SK-N-SH treated with all-trans-retinoic acid at 6 μM for 48 hours (cell line): ENCODE results near the gene GNA14.
A peak's percentile ranks its signal among the peaks of the same experiment; 100 is the strongest.

ENCODE experiments used
- ATAC-seq: fragments of 200-7000 bp; cut with Tn5 transposase; 3 replicates; pipeline ENCODE4 v1.9.1; 2020; ENCODE audit warnings: mild to moderate bottlenecking, moderate library complexity
- CSDC2 ChIP-seq: fragments of 250-450 bp; sonication (Bioruptor Pico); IDR thresholded peaks from 2 replicates; pipeline ENCODE4 v1.5.0; 2020; ENCODE audit warnings: mild to moderate bottlenecking, moderate library complexity
- GLIS3 ChIP-seq: fragments of 250-450 bp; sonication (Bioruptor Pico); IDR thresholded peaks from 2 replicates; pipeline ENCODE4 v1.5.0; 2020; ENCODE audit warnings: mild to moderate bottlenecking, moderate library complexity
- ISL1 ChIP-seq: fragments of 250-450 bp; sonication (Bioruptor Pico); IDR thresholded peaks from 2 replicates; pipeline ENCODE4 v2.1.2; 2022; ENCODE audit warnings: mild to moderate bottlenecking, moderate library complexity
- OSR1 ChIP-seq: fragments of 250-450 bp; sonication (Bioruptor Pico); IDR thresholded peaks from 2 replicates; pipeline ENCODE4 v1.8.0; 2022; ENCODE audit warnings: moderate library complexity, mild to moderate bottlenecking, inconsistent platforms
- PPARA ChIP-seq: fragments of 250-450 bp; sonication (Bioruptor Pico); IDR thresholded peaks from 2 replicates; pipeline ENCODE4 v1.5.0; 2020; ENCODE audit warnings: mild to moderate bottlenecking, borderline replicate concordance
- RARB ChIP-seq: fragments of 250-450 bp; sonication (Bioruptor Pico); IDR thresholded peaks from 2 replicates; pipeline ENCODE4 v1.8.0; 2021; ENCODE audit warnings: mild to moderate bottlenecking, moderate library complexity
- SNAI2 ChIP-seq: fragments of 250-450 bp; sonication (Bioruptor Pico); IDR thresholded peaks from 2 replicates; pipeline ENCODE4 v1.5.0; 2020; ENCODE audit warnings: mild to moderate bottlenecking, moderate library complexity
- TCF4 ChIP-seq: fragments of 250-450 bp; sonication (Bioruptor Pico); IDR thresholded peaks from 2 replicates; pipeline ENCODE4 v1.8.0; 2021; ENCODE audit warnings: mild to moderate bottlenecking, moderate library complexity, borderline replicate concordance
- ZC3H10 ChIP-seq: fragments of 250-450 bp; sonication (Bioruptor Pico); IDR thresholded peaks from 2 replicates; pipeline ENCODE4 v1.5.1; 2021; ENCODE audit warnings: mild to moderate bottlenecking, moderate library complexity
- ZFP30 ChIP-seq: fragments of 450-650 bp; formaldehyde crosslinking; IDR thresholded peaks from 2 replicates; pipeline ENCODE4 v1.5.0; 2022; ENCODE audit warnings: mild to moderate bottlenecking, moderate library complexity
- ZNF70 ChIP-seq: fragments of 450-650 bp; formaldehyde crosslinking; IDR thresholded peaks from 2 replicates; pipeline ENCODE4 v1.5.0; 2020; ENCODE audit warnings: mild to moderate bottlenecking, moderate library complexity
- TF ChIP-seq, protein P1 (sequence below): fragments of 250-450 bp; sonication (Bioruptor Pico); IDR thresholded peaks from 2 replicates; pipeline ENCODE4 v1.5.1; 2020; ENCODE audit warnings: low read depth, mild to moderate bottlenecking, moderate library complexity
- TF ChIP-seq, protein P2 (sequence below): fragments of 250-450 bp; sonication (Bioruptor Pico); IDR thresholded peaks from 2 replicates; pipeline ENCODE4 v1.8.0; 2020; ENCODE audit warnings: mild to moderate bottlenecking, moderate library complexity, borderline replicate concordance
- TF ChIP-seq, protein P3 (sequence below): fragments of 250-450 bp; sonication (Bioruptor Pico); IDR thresholded peaks from 2 replicates; pipeline ENCODE4 v1.5.0; 2020; ENCODE audit warnings: mild to moderate bottlenecking, moderate library complexity
- TF ChIP-seq, protein P4 (sequence below): fragments of 250-450 bp; sonication (Bioruptor Pico); IDR thresholded peaks from 2 replicates; pipeline ENCODE4 v1.8.0; 2021; ENCODE audit warnings: low read depth, mild to moderate bottlenecking, moderate library complexity, borderline replicate concordance

The GNA14 gene

DNA sequence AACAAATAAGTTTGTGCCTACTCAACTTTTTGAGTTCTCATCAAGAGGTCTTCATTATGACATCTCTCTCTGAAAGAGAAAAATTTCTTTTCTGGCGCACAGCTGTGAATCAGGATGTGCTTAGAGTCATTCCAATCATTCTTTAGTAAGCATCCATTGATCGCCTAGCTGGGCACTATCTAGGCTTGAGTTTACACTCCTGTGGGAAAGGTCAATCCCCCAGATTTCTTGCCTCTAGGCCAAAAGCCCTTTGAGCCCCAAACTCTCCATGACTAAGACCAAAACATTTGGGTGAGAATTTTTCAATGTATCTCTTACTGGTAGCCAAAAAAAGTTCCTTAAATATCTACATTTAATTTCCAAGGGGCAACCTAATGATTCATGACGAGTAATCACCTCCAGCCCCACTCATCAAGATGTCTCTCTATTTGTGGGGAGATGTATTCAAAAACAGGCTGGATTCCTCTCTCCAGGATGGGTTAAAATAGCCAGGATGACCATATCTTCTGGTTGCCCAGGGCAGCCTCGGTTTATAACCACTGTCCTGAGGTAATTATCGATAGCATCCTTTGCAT lies 101.7 kb downstream of the GNA14 start:
- TF ChIP-seq, protein P1, sequence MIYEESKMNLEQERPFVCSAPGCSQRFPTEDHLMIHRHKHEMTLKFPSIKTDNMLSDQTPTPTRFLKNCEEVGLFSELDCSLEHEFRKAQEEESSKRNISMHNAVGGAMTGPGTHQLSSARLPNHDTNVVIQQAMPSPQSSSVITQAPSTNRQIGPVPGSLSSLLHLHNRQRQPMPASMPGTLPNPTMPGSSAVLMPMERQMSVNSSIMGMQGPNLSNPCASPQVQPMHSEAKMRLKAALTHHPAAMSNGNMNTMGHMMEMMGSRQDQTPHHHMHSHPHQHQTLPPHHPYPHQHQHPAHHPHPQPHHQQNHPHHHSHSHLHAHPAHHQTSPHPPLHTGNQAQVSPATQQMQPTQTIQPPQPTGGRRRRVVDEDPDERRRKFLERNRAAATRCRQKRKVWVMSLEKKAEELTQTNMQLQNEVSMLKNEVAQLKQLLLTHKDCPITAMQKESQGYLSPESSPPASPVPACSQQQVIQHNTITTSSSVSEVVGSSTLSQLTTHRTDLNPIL (CRISPR knock-in tag): no peak
- TF ChIP-seq OSR1 (CRISPR knock-in tag): no peak
- no peak for ATAC-seq

GRCh38 chr9:77544546-77544945 lies 103.6 kb downstream of the GNA14 start:
- no peak for ATAC-seq
- TF ChIP-seq, protein P2, sequence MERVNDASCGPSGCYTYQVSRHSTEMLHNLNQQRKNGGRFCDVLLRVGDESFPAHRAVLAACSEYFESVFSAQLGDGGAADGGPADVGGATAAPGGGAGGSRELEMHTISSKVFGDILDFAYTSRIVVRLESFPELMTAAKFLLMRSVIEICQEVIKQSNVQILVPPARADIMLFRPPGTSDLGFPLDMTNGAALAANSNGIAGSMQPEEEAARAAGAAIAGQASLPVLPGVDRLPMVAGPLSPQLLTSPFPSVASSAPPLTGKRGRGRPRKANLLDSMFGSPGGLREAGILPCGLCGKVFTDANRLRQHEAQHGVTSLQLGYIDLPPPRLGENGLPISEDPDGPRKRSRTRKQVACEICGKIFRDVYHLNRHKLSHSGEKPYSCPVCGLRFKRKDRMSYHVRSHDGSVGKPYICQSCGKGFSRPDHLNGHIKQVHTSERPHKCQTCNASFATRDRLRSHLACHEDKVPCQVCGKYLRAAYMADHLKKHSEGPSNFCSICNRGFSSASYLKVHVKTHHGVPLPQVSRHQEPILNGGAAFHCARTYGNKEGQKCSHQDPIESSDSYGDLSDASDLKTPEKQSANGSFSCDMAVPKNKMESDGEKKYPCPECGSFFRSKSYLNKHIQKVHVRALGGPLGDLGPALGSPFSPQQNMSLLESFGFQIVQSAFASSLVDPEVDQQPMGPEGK (CRISPR knock-in tag): no peak

- no peak for TF ChIP-seq ZC3H10 (CRISPR knock-in tag)
- TF ChIP-seq OSR1 (CRISPR knock-in tag): no peak
- TF ChIP-seq, protein P3, sequence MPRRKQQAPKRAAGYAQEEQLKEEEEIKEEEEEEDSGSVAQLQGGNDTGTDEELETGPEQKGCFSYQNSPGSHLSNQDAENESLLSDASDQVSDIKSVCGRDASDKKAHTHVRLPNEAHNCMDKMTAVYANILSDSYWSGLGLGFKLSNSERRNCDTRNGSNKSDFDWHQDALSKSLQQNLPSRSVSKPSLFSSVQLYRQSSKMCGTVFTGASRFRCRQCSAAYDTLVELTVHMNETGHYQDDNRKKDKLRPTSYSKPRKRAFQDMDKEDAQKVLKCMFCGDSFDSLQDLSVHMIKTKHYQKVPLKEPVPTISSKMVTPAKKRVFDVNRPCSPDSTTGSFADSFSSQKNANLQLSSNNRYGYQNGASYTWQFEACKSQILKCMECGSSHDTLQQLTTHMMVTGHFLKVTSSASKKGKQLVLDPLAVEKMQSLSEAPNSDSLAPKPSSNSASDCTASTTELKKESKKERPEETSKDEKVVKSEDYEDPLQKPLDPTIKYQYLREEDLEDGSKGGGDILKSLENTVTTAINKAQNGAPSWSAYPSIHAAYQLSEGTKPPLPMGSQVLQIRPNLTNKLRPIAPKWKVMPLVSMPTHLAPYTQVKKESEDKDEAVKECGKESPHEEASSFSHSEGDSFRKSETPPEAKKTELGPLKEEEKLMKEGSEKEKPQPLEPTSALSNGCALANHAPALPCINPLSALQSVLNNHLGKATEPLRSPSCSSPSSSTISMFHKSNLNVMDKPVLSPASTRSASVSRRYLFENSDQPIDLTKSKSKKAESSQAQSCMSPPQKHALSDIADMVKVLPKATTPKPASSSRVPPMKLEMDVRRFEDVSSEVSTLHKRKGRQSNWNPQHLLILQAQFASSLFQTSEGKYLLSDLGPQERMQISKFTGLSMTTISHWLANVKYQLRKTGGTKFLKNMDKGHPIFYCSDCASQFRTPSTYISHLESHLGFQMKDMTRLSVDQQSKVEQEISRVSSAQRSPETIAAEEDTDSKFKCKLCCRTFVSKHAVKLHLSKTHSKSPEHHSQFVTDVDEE: no peak
- ATAC-seq: no peak
Observed at GRCh38 chr9:77543131-77543822, 104.8 kb downstream of the GNA14 start.

GRCh38 chr9:77541600-77541999 lies 106.5 kb downstream of the GNA14 start:
- no peak for ATAC-seq
- 0 out of 2 replicates have a peak, but pooled peaks have one; percentile 28 for TF ChIP-seq ZFP30
- TF ChIP-seq PPARA: no peak
- TF ChIP-seq, protein P2 (CRISPR knock-in tag): no peak
- no peak for TF ChIP-seq RARB (CRISPR knock-in tag)

- TF ChIP-seq ZFP30 (no peak), CSDC2 (CRISPR knock-in tag) (no peak), ZNF70 (no peak), TCF4 (CRISPR knock-in tag) (no peak), ISL1 (CRISPR knock-in tag) (no peak), SNAI2 (CRISPR knock-in tag) (no peak), GLIS3 (CRISPR knock-in tag) (no peak)
- TF ChIP-seq, protein P1 (CRISPR knock-in tag): no peak
- TF ChIP-seq, protein P4, sequence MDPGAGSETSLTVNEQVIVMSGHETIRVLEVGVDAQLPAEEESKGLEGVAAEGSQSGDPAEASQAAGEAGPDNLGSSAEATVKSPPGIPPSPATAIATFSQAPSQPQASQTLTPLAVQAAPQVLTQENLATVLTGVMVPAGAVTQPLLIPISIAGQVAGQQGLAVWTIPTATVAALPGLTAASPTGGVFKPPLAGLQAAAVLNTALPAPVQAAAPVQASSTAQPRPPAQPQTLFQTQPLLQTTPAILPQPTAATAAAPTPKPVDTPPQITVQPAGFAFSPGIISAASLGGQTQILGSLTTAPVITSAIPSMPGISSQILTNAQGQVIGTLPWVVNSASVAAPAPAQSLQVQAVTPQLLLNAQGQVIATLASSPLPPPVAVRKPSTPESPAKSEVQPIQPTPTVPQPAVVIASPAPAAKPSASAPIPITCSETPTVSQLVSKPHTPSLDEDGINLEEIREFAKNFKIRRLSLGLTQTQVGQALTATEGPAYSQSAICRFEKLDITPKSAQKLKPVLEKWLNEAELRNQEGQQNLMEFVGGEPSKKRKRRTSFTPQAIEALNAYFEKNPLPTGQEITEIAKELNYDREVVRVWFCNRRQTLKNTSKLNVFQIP (CRISPR knock-in tag): no peak
- TF ChIP-seq, all 23 proteins: peak for 0
- no peak for ATAC-seq
Observed at GRCh38 chr9:77541055-77541454, 107.1 kb downstream of the GNA14 start.
